ENCODE data around the gene TBCD.
A peak's percentile ranks its signal among the peaks of the same experiment; 100 is the strongest.

The TBCD gene

GRCh38 chr17:82890926-82891678 is 139.2 kb downstream of the TBCD start:
- H3K27ac Mint-ChIP-seq = peak overlapping the region; percentile 41
- peaks cover 9% of the 10 kb centered on the region for H3K36me3 Mint-ChIP-seq
- H3K9me3 Mint-ChIP-seq = no peaks in the 10 kb centered on the region
- no peaks in the 10 kb centered on the region for H3K27me3 Mint-ChIP-seq
- peak overlapping the region; percentile 43 for H3K4me3 Mint-ChIP-seq
- peaks cover 40% of the 10 kb centered on the region for H3K4me1 Mint-ChIP-seq

GRCh38 chr17:82891911-82892310 is 140.0 kb downstream of the TBCD start:
- Mint-ChIP-seq H3K4me1 (peaks cover 38% of the 10 kb centered on the region), H3K4me3 (no peak overlapping the region), H3K27ac (no peak overlapping the region), H3K9me3 (no peaks in the 10 kb centered on the region), H3K36me3 (peaks cover 9% of the 10 kb centered on the region), H3K27me3 (no peaks in the 10 kb centered on the region)

- H3K36me3 Mint-ChIP-seq = peaks cover 9% of the 10 kb centered on the region
- peaks cover 30% of the 10 kb centered on the region for H3K4me1 Mint-ChIP-seq
- H3K27ac Mint-ChIP-seq = peak overlapping the region; percentile 81
- H3K4me3 Mint-ChIP-seq = peak overlapping the region; percentile 81
- H3K9me3 Mint-ChIP-seq = no peaks in the 10 kb centered on the region
- no peaks in the 10 kb centered on the region for H3K27me3 Mint-ChIP-seq
Measured at GRCh38 chr17:82892899-82893565, 141.2 kb downstream of the TBCD start.

GRCh38 chr17:82893779-82894178 is 141.9 kb downstream of the TBCD start:
- peak overlapping the region; percentile 81 for H3K27ac Mint-ChIP-seq
- peaks cover 29% of the 10 kb centered on the region for H3K4me1 Mint-ChIP-seq
- peak overlapping the region; percentile 81 for H3K4me3 Mint-ChIP-seq
- peaks cover 12% of the 10 kb centered on the region for H3K36me3 Mint-ChIP-seq
- H3K27me3 Mint-ChIP-seq = no peaks in the 10 kb centered on the region
- H3K9me3 Mint-ChIP-seq = no peaks in the 10 kb centered on the region

- Mint-ChIP-seq H3K4me1 (peaks cover 29% of the 10 kb centered on the region), H3K36me3 (peaks cover 13% of the 10 kb centered on the region), H3K27me3 (no peaks in the 10 kb centered on the region), H3K9me3 (no peaks in the 10 kb centered on the region), H3K4me3 (peak overlapping the region; percentile 81), H3K27ac (peak overlapping the region; percentile 81)
Measured at GRCh38 chr17:82894389-82894788, 142.5 kb downstream of the TBCD start.

GRCh38 chr17:82895087-82895486 is 143.2 kb downstream of the TBCD start:
- Mint-ChIP-seq H3K9me3 (no peaks in the 10 kb centered on the region), H3K4me1 (peaks cover 33% of the 10 kb centered on the region), H3K4me3 (no peak overlapping the region), H3K27me3 (no peaks in the 10 kb centered on the region), H3K36me3 (peaks cover 13% of the 10 kb centered on the region), H3K27ac (no peak overlapping the region)

GRCh38 chr17:82896071-82897000 is 144.5 kb downstream of the TBCD start:
- H3K36me3 Mint-ChIP-seq = peaks cover 10% of the 10 kb centered on the region
- peaks cover 33% of the 10 kb centered on the region for H3K4me1 Mint-ChIP-seq
- H3K9me3 Mint-ChIP-seq = no peaks in the 10 kb centered on the region
- H3K27me3 Mint-ChIP-seq = no peaks in the 10 kb centered on the region
- H3K27ac Mint-ChIP-seq = peak overlapping the region; percentile 17
- H3K4me3 Mint-ChIP-seq = no peak overlapping the region

- Mint-ChIP-seq H3K27ac (no peak overlapping the region), H3K4me3 (no peak overlapping the region), H3K4me1 (peaks cover 26% of the 10 kb centered on the region)
Measured at GRCh38 chr17:82897514-82898249, 145.8 kb downstream of the TBCD start.

GRCh38 chr17:82898976-82899514 is 147.2 kb downstream of the TBCD start:
- Mint-ChIP-seq H3K9me3 (no peaks in the 10 kb centered on the region), H3K4me3 (no peak overlapping the region), H3K27me3 (no peaks in the 10 kb centered on the region), H3K27ac (no peak overlapping the region), H3K36me3 (peaks cover 7% of the 10 kb centered on the region), H3K4me1 (peaks cover 12% of the 10 kb centered on the region)

More at GRCh38 chr17:82897514-82898249, 145.8 kb downstream of the TBCD start:
- Mint-ChIP-seq H3K36me3 (peaks cover 9% of the 10 kb centered on the region), H3K27me3 (no peaks in the 10 kb centered on the region), H3K9me3 (no peaks in the 10 kb centered on the region)

- peak overlapping the region; percentile 82 for H3K27ac Mint-ChIP-seq
- H3K4me1 Mint-ChIP-seq = peaks cover 7% of the 10 kb centered on the region
- H3K9me3 Mint-ChIP-seq = no peaks in the 10 kb centered on the region
Measured at GRCh38 chr17:82899941-82900340, 148.1 kb downstream of the TBCD start.

GRCh38 chr17:82900741-82901140 is 148.9 kb downstream of the TBCD start:
- peaks cover 9% of the 10 kb centered on the region for H3K36me3 Mint-ChIP-seq

More at GRCh38 chr17:82899941-82900340, 148.1 kb downstream of the TBCD start:
- Mint-ChIP-seq H3K36me3 (peaks cover 9% of the 10 kb centered on the region), H3K4me3 (no peak overlapping the region), H3K27me3 (no peaks in the 10 kb centered on the region)

GRCh38 chr17:82901356-82901755 is 149.5 kb downstream of the TBCD start:
- Mint-ChIP-seq H3K36me3 (peaks cover 9% of the 10 kb centered on the region), H3K4me1 (peaks cover 7% of the 10 kb centered on the region), H3K27me3 (no peaks in the 10 kb centered on the region), H3K4me3 (no peak overlapping the region), H3K9me3 (no peaks in the 10 kb centered on the region), H3K27ac (no peak overlapping the region)

More at GRCh38 chr17:82900741-82901140, 148.9 kb downstream of the TBCD start:
- Mint-ChIP-seq H3K4me3 (no peak overlapping the region), H3K27ac (no peak overlapping the region), H3K9me3 (no peaks in the 10 kb centered on the region), H3K4me1 (peaks cover 7% of the 10 kb centered on the region), H3K27me3 (no peaks in the 10 kb centered on the region)

- Mint-ChIP-seq H3K36me3 (peaks cover 9% of the 10 kb centered on the region), H3K27ac (no peak overlapping the region), H3K27me3 (no peaks in the 10 kb centered on the region), H3K9me3 (no peaks in the 10 kb centered on the region), H3K4me1 (peaks cover 7% of the 10 kb centered on the region), H3K4me3 (no peak overlapping the region)
Measured at GRCh38 chr17:82901856-82902255, 150.0 kb downstream of the TBCD start.

- Mint-ChIP-seq H3K27ac (no peak overlapping the region), H3K4me1 (peaks cover 8% of the 10 kb centered on the region), H3K9me3 (no peaks in the 10 kb centered on the region), H3K4me3 (no peak overlapping the region), H3K36me3 (peaks cover 9% of the 10 kb centered on the region), H3K27me3 (no peaks in the 10 kb centered on the region)
Measured at GRCh38 chr17:82902972-82903874, 151.4 kb downstream of the TBCD start.

All from activated naive CD4-positive, alpha-beta T cell treated with anti-CD3 and anti-CD28 coated beads, Interleukin-2, amount 50 U/mL, for 24 hours (primary cell).